ENCODE data around the gene SYT14. TPM values are rescaled to one million over a fixed set of nuclear protein-coding genes. Genes with fewer than 3 reads are reported as not detected.
"Not testable (repeated sequence)": the region's sequence is repeated elsewhere in the genome, so short reads cannot be mapped to it uniquely, and the experiment has no call there.

The SYT14 gene
- total RNA-seq, 1 donor from 2014 or later, result not detected

DNA sequence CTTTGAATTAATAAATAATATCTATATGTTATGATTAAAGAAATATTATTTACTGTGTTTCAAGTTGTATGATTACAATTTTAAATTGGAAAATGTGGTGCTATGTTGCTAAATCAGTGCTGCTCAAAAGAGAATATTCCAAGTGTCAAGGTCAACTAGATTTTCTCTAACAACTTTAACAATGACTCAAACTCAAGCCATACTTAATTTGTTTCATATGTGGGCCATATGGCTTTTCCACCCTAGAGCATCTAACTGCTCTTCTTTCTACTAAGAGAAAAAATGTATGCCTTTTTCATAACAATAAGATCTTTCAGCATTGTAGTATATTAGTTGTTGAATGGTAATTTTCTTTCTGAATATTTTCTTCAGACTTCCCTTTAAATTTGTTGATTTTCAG is 8.3 kb upstream of the SYT14 start:
- no peak for ATAC-seq
- DNase-seq, result no peak
- intact Hi-C loops (cut with micrococcal nuclease), result no loop called here

DNA sequence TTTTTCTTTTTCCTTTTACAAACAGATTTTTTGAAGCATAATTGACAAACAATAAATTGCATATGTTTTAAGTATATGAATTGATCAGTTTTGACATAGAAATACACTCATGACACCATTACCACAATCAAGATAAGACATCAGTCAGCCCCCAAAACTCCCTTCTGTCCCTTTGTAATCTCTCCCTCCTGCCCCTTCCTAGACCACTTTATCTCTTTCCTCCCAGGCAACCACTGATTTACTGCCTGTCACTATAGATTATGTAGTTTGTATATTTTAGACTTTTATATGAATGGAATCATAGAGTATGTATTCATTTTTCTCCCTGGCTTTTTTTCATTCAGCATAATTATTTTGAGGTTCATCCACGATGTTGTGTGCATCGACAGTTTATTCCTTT is 6.9 kb upstream of the SYT14 start:
- ATAC-seq (no peak), DNase-seq (no peak)
- intact Hi-C loops (cut with micrococcal nuclease), result no loop called here

GRCh38 chr1:209936125-209936524 is 1.9 kb upstream of the SYT14 start:
- DNase-seq (no peak), ATAC-seq (no peak)
- intact Hi-C loops (cut with micrococcal nuclease), result no loop called here

- DNase-seq (no peak), ATAC-seq (no peak)
- intact Hi-C loops (cut with micrococcal nuclease), result no loop called here
Observed at GRCh38 chr1:209945377-209945776, 7.4 kb downstream of the SYT14 start.

DNA sequence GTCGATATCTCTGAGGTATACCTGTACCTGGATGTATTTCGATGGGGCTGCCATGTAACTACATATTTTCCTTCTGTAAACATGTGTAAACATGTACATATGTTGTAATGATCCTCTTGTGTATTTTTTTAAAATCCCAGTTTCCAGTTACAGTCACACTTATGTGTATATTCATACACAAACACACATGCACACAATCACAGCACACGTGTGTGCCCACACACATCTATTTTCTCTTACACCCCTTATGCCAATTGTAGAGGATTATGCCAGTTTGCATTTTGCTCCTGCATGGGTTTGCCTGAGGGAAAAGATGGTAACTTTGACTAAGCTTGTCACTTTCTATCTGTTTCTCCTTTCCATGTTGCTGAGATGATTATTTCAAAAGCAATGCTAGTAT is 10.1 kb downstream of the SYT14 start:
- ATAC-seq (no peak), DNase-seq (no peak)
- intact Hi-C loops (cut with micrococcal nuclease), result no loop called here

- DNase-seq (no peak), ATAC-seq (no peak)
- intact Hi-C loops (cut with micrococcal nuclease), result no loop called here
Observed at GRCh38 chr1:209956116-209956515, 18.1 kb downstream of the SYT14 start.

DNA sequence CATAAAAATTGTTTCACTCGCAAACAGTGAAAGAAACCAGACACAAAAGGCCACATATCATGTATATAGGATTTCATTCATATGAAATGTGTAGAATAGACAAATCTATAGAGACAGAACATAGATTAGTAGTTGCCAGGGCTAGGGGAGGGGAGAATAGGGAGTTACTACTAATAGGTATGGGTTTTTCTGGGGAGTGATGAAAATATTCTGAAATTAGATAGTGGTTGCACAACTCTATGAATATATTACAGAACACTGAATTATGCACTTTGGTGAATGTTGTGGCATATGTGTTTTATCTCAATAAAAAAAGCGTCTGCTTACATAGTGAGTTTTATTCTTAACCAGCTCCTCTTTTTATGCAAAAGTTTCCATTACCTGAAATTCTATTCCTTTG is 21.6 kb downstream of the SYT14 start:
- ATAC-seq (no peak), DNase-seq (no peak)
- intact Hi-C loops (cut with micrococcal nuclease), result no loop called here

DNA sequence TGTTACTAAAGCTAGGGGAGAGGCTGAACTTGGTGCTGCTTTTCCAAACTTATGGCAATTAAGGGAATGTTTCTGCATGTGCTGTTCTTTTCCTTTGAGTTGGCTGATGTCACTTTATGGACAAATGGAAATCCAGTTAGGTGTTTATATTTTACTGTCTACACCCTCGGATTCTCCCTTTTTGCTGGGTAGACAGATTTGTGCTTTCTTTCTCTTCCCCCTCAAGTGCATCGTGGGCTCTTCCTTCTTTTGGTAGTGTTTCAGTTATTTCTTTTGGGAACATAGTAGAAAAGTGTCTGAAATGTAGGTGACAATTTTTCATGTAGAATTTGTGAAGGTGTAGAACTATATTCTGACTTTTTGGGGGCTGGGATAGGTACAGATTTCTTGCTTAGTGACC is 22.9 kb downstream of the SYT14 start:
- no peak for ATAC-seq
- DNase-seq, result no peak
- intact Hi-C loops (cut with micrococcal nuclease), result no loop called here

DNA sequence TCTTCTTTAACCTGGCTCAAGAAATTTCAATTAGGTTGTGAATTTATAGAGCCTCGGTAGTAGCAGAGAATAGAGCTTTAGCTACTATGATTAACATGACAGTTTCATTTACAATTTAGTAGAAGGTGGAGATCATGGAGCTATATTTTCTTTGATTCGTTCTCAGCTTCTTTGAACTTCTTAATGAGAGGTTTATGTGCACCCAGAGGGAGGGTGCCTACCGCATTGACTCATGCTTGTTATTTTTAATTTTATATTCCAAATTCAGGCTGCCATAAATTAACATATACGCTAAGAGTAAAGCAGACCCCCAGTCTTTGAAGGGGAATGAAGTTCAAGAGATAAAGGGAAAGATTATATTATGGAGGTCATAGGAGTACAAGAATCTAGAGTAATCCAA is 24.4 kb downstream of the SYT14 start:
- ATAC-seq (no peak), DNase-seq (no peak)
- intact Hi-C loops (cut with micrococcal nuclease), result no loop called here

DNA sequence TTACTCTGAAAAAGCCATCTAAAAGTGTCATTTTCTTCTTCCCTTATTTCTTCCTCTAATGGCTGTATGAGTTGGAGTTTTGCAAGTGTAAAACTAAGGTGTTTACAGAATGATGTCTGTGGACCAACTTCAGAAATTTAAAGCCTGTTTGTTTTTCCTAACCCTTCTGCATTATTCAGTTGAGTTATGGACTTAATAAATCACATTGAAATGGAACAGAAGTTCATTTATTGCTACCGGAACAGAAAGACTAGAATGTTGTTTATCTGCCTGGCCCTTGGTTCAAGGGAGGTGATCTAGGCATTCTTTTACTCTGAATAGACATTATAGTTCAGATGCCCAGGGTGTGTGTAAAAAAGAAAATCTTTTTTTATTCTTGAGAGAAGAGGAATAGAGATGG is 24.8 kb downstream of the SYT14 start:
- DNase-seq (no peak), ATAC-seq (no peak)
- intact Hi-C loops (cut with micrococcal nuclease), result no loop called here

- DNase-seq, result no peak
- no peak for ATAC-seq
- intact Hi-C loops (cut with micrococcal nuclease), result no loop called here
Observed at GRCh38 chr1:209965996-209966395, 28.0 kb downstream of the SYT14 start.

DNA sequence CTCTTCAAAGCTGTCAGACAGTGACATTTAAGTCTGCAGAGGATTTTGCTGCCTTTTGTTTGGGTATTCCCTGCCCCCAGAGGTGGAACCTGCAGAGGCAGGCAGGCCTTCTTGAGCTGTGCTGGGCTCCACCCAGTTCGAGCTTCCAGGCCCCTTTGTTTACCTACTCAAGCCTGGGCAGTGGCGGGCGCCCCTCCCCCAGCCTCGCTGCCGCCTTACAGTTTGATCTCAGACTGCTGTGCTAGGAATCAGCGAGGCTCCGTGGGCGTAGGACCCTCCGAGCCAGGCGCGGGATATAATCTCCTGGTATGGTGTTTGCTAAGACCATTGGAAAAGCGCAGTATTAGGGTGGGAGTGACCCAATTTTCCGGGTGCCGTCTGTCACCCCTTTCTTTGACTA is 40.7 kb downstream of the SYT14 start:
- intact Hi-C loops (cut with micrococcal nuclease); DNase-seq; ATAC-seq: not testable (repeated sequence)

- DNase-seq (no peak), ATAC-seq (no peak)
- intact Hi-C loops (cut with micrococcal nuclease), result no loop called here
Observed at GRCh38 chr1:209983953-209984352, 45.9 kb downstream of the SYT14 start.

- no peak for DNase-seq
- ATAC-seq, result no peak
- intact Hi-C loops (cut with micrococcal nuclease), result loop anchor here (5.0 kb wide), 1 partner anchor 123 kb away; no protein-coding TSS in a partner anchor
Observed at GRCh38 chr1:209985002-209985401, 47.0 kb downstream of the SYT14 start.

- DNase-seq (no peak), ATAC-seq (no peak)
- intact Hi-C loops (cut with micrococcal nuclease), result loop anchor here (5.0 kb wide), 1 partner anchor 126 kb away; no protein-coding TSS in a partner anchor
Observed at GRCh38 chr1:209988706-209989105, 50.7 kb downstream of the SYT14 start.

DNA sequence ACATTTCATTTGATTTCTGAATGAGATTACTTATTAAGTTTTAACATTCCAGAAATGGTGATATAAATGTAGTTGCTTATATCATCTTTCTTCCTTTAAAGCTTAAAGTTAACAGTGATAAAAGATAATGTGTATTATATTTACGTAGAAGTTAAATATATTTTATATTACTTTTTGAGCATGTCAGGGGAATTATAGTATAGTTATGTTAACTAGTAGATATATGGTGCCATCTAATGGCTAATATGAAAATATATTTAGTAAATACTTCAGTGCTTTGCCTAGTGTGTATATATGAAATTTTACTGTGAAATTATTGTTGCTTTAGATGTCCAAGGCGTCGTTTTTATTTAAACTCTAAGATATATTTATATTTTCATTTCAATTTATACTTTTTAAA is 51.5 kb downstream of the SYT14 start:
- ATAC-seq, result no peak
- intact Hi-C loops (cut with micrococcal nuclease), result loop anchor here (5.0 kb wide), 1 partner anchor 127 kb away; no protein-coding TSS in a partner anchor
- no peak for DNase-seq

DNA sequence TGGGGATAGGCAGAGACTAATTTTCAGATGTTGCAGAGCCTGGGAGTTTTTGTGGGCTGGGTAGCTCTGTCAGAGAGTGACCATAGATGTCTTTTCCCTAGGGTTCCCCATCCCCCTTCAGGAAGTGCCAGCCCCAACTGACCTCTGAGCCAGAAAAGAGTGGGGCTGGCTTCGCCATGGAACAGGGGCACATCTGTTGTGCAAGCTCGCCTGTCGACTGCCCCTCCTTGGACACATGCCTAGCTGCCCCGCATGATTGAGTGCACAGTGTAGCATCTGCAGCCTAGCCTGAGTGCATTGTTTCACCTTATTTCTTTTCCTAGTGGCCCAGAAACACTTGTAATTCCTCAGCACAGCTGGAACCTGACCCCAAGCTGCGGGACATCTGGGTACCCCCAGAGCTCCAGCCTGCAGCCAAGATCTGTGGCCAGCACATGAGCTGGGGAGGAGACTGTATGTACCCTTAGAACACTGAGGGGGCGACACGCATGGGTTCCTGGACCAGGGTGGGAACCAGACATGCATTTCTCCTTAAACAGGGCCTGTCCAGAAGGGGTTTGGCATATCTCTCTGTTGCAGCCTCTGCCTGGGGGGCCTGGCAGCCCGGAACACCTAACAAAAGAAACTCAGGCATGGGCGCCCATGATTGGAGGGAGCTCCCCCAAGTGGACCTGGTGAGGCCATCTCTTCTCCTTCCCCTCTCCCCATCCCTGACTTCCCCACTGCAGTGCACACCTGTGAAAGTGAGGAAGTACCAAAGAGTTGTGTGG is 55.2 kb downstream of the SYT14 start:
- DNase-seq, result no peak
- intact Hi-C loops (cut with micrococcal nuclease), result no loop called here
- ATAC-seq, result no peak

- no peak for ATAC-seq
- DNase-seq, result no peak
- intact Hi-C loops (cut with micrococcal nuclease), result no loop called here
Observed at GRCh38 chr1:209996348-209996747, 58.3 kb downstream of the SYT14 start.

DNA sequence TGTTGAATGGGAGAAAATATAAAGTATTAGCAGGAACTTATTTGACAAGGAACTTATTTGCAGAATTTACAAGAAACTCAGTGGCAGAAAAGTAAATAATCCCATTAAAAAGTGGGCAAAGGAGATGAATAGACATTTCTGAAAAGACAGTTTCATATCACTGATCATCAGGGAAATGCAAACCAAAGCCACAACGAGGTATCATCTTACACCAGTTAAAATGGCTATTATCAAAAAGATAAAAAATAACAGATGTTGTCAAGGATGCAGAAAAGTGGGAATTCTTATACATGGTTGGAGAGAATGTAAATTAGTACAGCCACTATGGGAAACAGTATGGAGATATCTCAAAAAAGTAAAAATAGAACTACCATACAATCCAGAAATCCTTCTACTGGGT is 61.0 kb downstream of the SYT14 start:
- no peak for ATAC-seq
- DNase-seq, result no peak

GRCh38 chr1:210001751-210002150 is 63.7 kb downstream of the SYT14 start:
- intact Hi-C loops (cut with micrococcal nuclease), result no loop called here

More for the DNA sequence above, 61.0 kb downstream of the SYT14 start:
- intact Hi-C loops (cut with micrococcal nuclease), result no loop called here

DNA sequence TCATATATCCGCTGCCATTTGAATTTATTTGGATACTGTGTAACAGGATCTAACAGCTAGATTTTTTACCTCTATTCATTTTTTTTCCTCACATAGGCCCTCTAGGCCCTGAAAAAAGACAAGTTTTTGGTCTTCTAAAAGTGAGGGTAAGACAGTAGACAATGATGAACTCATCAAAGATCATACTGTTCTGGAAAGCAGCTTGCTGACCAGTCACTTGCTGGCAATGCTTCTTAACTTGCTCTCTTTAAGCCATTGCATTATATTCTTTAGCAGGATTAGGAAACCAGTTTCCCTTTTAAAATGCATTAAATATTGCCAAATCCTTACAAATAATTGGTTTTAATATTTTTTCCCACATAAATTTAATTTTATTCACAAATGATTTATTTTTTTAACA is 65.5 kb downstream of the SYT14 start:
- intact Hi-C loops (cut with micrococcal nuclease), result no loop called here
- DNase-seq, result no peak
- ATAC-seq, result no peak

More at GRCh38 chr1:210001751-210002150, 63.7 kb downstream of the SYT14 start:
- DNase-seq (no peak), ATAC-seq (no peak)

All from left ventricle myocardium superior (tissue), 1 donor.